ENCODE data around the gene KEL.

Gene KEL

GRCh38 chr7:142927949-142928348 lies 34.2 kb downstream of the KEL start:
- no peak for DNase-seq (ENCODE audit: low read depth in 2 of 2)

GRCh38 chr7:142927085-142927745 lies 34.9 kb downstream of the KEL start:
- no peak for DNase-seq (ENCODE audit: low read depth in 2 of 2)

DNA sequence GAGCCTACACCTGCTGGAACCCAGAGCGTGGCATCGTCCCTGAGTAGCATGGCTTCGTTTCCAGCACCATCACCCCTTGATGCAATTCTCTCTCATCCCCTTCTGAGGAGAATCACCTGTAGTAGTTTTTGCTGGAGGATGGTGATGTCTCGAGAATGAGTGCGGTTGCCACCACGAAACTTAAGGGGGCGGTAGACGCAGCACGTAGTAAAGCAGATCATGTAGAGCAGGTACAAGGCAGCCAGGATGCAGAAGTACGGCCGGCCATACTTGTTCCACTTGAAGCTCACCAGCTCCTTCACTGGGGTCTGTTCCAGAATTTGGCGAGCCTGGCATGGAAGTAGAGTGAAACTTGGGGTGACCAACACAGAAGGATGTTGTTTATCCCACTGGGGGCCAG lies 36.8 kb downstream of the KEL start:
- DNase-seq (ENCODE audit: low read depth in 2 of 2), result no peak

DNA sequence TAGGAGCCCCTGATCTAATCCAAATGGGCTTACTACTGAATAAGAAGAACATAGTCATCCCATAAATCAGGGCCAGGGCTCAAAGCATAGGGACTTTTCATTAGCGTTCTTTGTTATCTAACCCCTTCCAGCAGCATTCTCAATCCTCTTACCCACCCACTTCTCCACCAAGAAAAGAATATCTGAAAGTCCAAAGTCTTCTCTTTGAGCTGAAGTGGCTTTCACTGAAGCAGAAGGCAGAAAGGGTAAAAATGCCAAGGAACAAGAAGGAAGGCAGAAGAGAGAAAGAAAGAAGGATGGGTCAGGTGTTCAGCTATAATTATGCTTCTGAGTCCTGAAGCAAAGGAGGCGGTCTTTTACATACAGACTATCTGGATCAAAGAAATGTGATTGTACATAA lies 38.8 kb downstream of the KEL start:
- no peak for DNase-seq (ENCODE audit: low read depth in 2 of 2)

GRCh38 chr7:142919656-142920055 lies 42.5 kb downstream of the KEL start:
- no peak for DNase-seq (ENCODE audit: low read depth in 2 of 2)

DNA sequence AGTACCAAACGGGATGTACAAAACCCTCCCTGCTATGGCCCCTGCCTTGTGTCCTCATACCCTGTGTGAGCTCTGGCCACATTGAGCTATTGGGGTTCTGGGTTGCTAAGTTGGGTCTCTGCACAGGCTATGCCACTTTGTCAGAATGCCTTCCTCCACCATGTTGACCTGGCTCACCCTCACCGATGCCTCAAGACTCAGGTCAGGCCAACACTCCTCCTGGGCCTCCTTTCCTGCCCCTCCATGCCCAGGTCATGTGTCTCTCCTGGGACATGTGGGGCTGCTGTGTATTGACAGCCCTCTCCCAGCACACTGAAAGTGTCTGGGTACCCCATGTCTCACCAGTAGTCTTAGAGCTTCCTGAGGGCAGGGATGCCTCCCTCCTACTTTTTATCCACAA lies 43.3 kb downstream of the KEL start:
- DNase-seq (ENCODE audit: low read depth in 2 of 2), result no peak

GRCh38 chr7:142917447-142917846 lies 44.7 kb downstream of the KEL start:
- DNase-seq (ENCODE audit: low read depth in 2 of 2), result no peak

DNA sequence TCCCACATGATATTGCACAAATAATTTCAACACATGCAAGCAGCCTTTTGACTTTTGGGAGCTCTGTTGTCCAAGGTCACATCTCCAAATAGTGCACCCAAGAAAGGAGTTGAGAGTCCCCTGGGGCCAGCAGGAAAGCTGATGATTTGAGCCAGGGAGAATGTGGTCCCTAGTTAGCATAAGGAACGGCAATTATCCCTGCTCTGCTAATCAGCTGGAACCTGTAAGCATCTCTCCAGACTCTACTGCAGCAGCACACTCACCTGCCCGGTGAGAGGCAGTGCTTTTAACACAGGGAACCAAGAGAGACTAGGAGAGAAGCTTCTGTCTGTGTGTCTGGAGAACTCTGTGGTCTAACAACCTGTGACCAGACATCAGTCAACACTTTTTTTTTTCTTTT lies 45.7 kb downstream of the KEL start:
- no peak for DNase-seq (ENCODE audit: low read depth in 2 of 2)

DNA sequence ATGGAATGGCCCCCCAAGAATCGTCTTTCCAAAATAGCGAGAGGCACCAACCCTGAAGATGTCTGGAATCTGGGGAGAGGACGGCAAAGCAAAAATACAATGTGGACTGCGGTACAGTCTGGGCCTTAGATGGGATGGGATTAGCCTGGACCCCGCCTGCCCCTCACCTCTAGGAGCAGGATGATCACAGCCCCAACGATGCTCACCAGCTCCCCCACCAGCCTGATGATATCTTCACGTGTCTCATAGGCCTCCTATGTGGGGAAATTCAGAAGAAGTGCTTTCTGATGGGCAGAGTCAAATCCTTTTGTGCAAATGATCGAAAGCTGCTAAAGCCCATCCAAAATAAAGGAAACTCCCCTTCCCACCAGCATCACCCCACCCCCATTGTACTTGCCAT lies 46.8 kb downstream of the KEL start:
- DNase-seq (ENCODE audit: low read depth in 2 of 2), result no peak

GRCh38 chr7:142914121-142914520 lies 48.0 kb downstream of the KEL start:
- no peak for DNase-seq (ENCODE audit: low read depth in 2 of 2)

GRCh38 chr7:142913566-142913965 lies 48.6 kb downstream of the KEL start:
- DNase-seq (ENCODE audit: low read depth in 2 of 2), result no peak

DNA sequence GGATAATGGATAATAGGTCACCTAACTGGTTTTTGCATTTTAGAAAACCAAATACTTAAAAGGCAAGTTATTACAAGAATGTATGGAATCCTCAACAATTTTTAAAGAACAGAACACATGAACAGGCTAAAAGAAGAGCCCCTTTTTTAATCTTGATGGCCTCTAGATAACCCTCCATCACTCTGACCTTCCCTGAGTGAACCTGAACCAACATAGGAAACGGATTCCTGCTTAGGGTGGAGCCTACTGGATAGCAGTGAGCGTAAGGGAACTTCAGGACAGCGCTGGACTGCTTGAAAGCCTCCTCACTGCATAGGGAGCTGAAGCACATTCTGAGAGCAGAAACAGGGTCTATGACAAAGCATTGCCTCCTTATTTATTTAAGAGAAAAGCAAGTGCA lies 49.1 kb downstream of the KEL start:
- no peak for DNase-seq (ENCODE audit: low read depth in 2 of 2)

DNA sequence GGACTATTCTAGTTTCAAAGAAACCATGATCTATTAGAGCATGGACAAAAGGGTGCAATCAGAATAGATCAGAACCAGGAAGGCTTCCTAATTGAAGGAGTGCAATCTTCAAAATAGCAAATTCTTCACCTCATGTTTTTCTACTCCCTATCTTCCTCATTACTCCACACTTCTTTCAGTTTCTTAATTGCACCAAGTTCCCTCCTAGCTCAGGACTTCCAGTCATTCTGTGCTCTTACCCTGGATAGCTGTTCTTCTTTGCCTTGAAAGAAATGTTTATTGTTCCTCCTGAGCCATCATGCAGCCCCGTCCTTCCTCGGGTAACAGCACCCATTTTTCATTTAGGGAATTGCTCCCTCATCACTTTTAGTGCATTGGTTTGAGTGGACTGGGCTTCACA lies 51.7 kb downstream of the KEL start:
- no peak for DNase-seq (ENCODE audit: low read depth in 2 of 2)

- no peak for DNase-seq (ENCODE audit: low read depth in 2 of 2)
These were observed 52.1 kb downstream of the KEL start for GRCh38 chr7:142910031-142910433.

DNA sequence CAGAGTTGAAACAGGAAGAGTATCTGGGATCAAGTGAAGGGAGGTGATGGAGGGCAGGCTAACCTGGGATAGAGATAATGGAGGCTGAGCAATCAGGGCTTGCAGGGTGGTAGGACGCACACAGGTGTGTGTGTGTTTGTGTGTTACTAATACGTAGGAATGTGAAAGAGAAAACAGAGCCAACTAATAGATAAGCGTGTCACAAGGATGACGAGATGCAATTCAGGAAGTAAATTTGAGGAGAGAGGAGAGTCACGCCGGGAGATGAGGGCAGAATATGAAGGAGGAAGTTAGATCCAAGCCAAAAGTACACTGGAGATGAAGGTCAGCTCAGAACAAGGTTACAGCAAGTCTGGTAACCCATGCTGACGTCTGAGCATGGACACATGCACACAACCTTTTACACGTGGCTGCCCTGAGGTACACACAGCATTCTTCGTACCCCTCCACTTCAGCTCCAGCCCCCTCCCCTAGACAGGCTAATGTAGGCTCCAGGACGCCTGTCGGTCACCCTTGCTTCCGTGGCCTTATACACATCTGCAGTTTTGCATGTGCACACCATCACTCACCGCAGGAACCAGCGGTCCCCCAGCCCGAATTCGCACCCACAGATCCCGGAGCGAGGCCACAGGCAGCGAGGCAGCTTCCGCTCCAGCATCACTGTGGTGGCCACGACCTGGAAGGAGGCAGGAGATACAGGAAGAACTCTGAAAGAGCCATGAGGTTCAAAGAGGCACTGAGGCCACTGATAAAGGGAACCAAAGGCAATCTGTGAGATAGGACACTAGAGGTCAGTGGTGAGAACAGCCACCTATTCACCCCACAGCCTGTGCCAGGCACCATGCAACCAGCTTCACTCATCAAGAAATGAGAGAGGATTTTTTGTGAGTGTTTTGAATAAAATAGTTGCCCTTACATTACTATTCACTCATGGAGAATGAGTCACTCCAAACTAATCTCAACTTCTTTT lies 53.0 kb downstream of the KEL start:
- DNase-seq (ENCODE audit: low read depth in 2 of 2), result no peak

GRCh38 chr7:142908290-142908689 lies 53.9 kb downstream of the KEL start:
- no peak for DNase-seq (ENCODE audit: low read depth in 2 of 2)

DNA sequence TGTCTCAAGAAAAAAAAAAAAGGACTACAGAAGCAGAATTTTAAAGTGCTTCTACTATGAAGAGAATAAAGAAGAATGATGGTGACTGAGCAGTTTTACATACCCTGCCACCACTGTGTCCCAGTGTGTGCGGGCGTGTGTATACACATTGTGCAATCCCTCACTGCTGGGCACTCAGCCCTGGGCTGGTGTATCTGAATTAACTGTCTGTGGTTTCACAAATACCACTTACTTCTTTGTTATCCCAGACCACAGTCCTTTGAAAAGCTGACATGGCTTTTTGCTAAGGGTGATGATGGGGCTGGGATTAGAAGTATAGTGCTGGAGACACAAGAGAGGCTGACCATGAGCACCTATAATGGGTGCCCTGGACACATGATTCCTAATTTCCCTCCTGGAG lies 55.5 kb downstream of the KEL start:
- no peak for DNase-seq (ENCODE audit: low read depth in 2 of 2)

DNA sequence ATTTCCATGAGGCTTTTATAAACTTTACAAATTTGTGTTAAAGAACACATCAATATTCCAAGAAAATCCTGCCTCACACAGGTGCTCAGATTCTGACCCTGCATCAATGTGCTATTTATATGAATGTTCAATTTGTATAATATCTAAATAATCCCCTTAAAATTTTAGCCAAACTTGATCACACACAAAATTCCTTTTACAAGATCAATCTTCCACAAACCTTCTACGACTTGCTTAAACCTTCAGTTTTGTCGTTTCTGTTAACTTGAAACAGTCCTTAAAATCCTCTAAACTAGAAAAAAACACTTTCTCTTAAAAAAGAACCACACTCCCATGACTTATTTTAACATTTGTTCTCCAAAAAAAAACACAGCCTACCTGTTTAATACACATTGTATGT lies 56.4 kb downstream of the KEL start:
- no peak for DNase-seq (ENCODE audit: low read depth in 2 of 2)

DNA sequence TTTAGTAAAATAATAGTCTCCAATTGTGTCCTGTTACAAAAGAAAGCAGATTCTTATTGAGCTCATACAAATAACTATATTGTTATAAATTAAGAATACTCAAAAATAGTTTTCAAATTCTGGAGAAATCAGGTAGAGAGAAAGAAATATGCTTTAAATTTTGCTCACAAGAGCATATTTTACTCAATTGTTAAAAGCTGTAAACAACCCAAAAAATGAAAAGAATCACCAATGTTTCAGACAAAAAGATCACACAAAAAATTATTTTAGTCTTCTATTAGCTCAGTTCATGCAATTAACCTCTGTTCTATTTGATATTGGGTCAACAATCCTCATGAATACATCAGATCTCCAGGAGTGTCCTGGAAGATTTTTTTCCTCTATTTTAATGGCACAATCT lies 58.0 kb downstream of the KEL start:
- no peak for DNase-seq (ENCODE audit: low read depth in 2 of 2)

- no peak for DNase-seq (ENCODE audit: low read depth in 2 of 2)
These were observed 60.5 kb downstream of the KEL start for GRCh38 chr7:142901426-142902259.

GRCh38 chr7:142899661-142900060 lies 62.5 kb downstream of the KEL start:
- DNase-seq (ENCODE audit: low read depth in 2 of 2), result no peak

Measured in activated CD4-positive, alpha-beta T cell treated with anti-CD3 and anti-CD28 coated beads for 24 hours (primary cell).